Mesenchymal stem cell (in vitro differentiated cells and primary cell): ENCODE results near the gene TSPAN13.

Experiments
- DNase-seq: peaks from one replicate; pipeline ENCODE4 v3.0.0-alpha.2; 2013
- H2AFZ ChIP-seq: one replicate; pipeline ENCODE4 v1.6.1; 2013; ENCODE audit warnings: low read depth, mild to moderate bottlenecking, control low read depth, inconsistent platforms, low read length, moderate library complexity
- H2AK5ac ChIP-seq: 2 replicates; pipeline ENCODE4 v1.6.1; 2013; ENCODE audit warnings: low read length, moderate library complexity, mild to moderate bottlenecking, inconsistent platforms; ENCODE audit not compliant: severe bottlenecking
- H2BK120ac ChIP-seq: one replicate; pipeline ENCODE4 v1.6.1; 2013; ENCODE audit warnings: low read depth, mild to moderate bottlenecking, inconsistent platforms, low read length, moderate library complexity
- H2BK12ac ChIP-seq, 2 experiments: one replicate each; pipeline ENCODE4 v1.6.1; 2013; ENCODE audit warnings: inconsistent platforms in 2 of 2, low read length in 2 of 2, mild to moderate bottlenecking in 2 of 2, moderate library complexity in 2 of 2, control low read depth in 1 of 2
- H2BK15ac ChIP-seq: one replicate; pipeline ENCODE4 v1.6.1; 2013; ENCODE audit warnings: mild to moderate bottlenecking, low read depth, inconsistent platforms; ENCODE audit not compliant: poor library complexity, severe bottlenecking
- H2BK5ac ChIP-seq: 2 replicates; pipeline ENCODE4 v1.6.1; 2013; ENCODE audit warnings: low read depth, mild to moderate bottlenecking, low read length, control low read depth, inconsistent platforms; ENCODE audit not compliant: poor library complexity, severe bottlenecking
- H3K14ac ChIP-seq, 2 experiments: one replicate each; pipeline ENCODE4 v1.6.1; 2013; ENCODE audit warnings: inconsistent platforms in 2 of 2, low read length in 2 of 2, control low read depth in 1 of 2, mild to moderate bottlenecking in 1 of 2, moderate library complexity in 1 of 2
- H3K18ac ChIP-seq, 2 experiments: one replicate each; pipeline ENCODE4 v1.6.1; 2013; ENCODE audit warnings: inconsistent platforms in 2 of 2, low read length in 2 of 2, control low read depth in 1 of 2, low read depth in 1 of 2, mild to moderate bottlenecking in 1 of 2
- H3K23ac ChIP-seq, 2 experiments: one replicate each; pipeline ENCODE4 v1.6.1; 2013; ENCODE audit warnings: inconsistent platforms in 2 of 2, low read length in 2 of 2, mild to moderate bottlenecking in 2 of 2, moderate library complexity in 2 of 2, control low read depth in 1 of 2
- H3K27ac ChIP-seq: 2 replicates; pipeline ENCODE4 v1.5.1; 2013; ENCODE audit warnings: mild to moderate bottlenecking, moderate library complexity, low read length, control low read depth, inconsistent platforms; ENCODE audit not compliant: poor library complexity, severe bottlenecking
- H3K27me3 ChIP-seq, 2 experiments: 2 replicates each; pipeline versions ENCODE4 v1.6.1 to v1.7.0; 2013; ENCODE audit warnings: low read length in 2 of 2, mild to moderate bottlenecking in 2 of 2, moderate library complexity in 2 of 2, control low read depth in 1 of 2, inconsistent platforms in 1 of 2; ENCODE audit not compliant: control insufficient read depth in 1 of 2, insufficient read depth in 1 of 2
- H3K36me3 ChIP-seq, 2 experiments: 2 replicates each; pipeline versions ENCODE4 v1.6.1 to v1.7.0; 2013; ENCODE audit warnings: low read length in 2 of 2, control low read depth in 1 of 2, inconsistent platforms in 1 of 2, low read depth in 1 of 2, mild to moderate bottlenecking in 1 of 2; ENCODE audit not compliant: insufficient read depth in 2 of 2, control insufficient read depth in 1 of 2
- H3K4ac ChIP-seq, 2 experiments: one replicate each; pipeline ENCODE4 v1.6.1; 2013; ENCODE audit warnings: inconsistent platforms in 2 of 2, low read length in 2 of 2, mild to moderate bottlenecking in 2 of 2, moderate library complexity in 2 of 2, control low read depth in 1 of 2, low read depth in 1 of 2
- H3K4me1 ChIP-seq: 2 replicates; pipeline ENCODE4 v1.6.1; 2013; ENCODE audit warnings: low read depth, low read length, control low read depth; ENCODE audit not compliant: control insufficient read depth, insufficient read depth
- H3K4me2 ChIP-seq: 2 replicates; pipeline ENCODE4 v1.6.1; 2013; ENCODE audit warnings: low read length, mild to moderate bottlenecking, inconsistent platforms; ENCODE audit not compliant: poor library complexity, severe bottlenecking
- H3K4me3 ChIP-seq, 2 experiments: 2 replicates each; pipeline versions ENCODE4 v1.5.1 to v1.7.0; 2013; ENCODE audit warnings: low read length in 2 of 2, mild to moderate bottlenecking in 2 of 2, control low read depth in 1 of 2, low read depth in 1 of 2; ENCODE audit not compliant: insufficient read depth in 1 of 2
- H3K79me1 ChIP-seq: replicated peaks from 2 replicates; pipeline ENCODE4 v1.6.1; 2013; ENCODE audit warnings: mild to moderate bottlenecking, control low read depth, low read length, inconsistent platforms; ENCODE audit not compliant: poor library complexity, severe bottlenecking
- H3K9ac ChIP-seq: 2 replicates; pipeline ENCODE4 v1.7.0; 2013; ENCODE audit warnings: mild to moderate bottlenecking, low read length, moderate library complexity
- H3K9me3 ChIP-seq: 2 replicates; pipeline ENCODE4 v1.7.0; 2013; ENCODE audit warnings: mild to moderate bottlenecking, low read length; ENCODE audit not compliant: control insufficient read depth
- H4K8ac ChIP-seq: one replicate; pipeline ENCODE4 v1.6.1; 2013; ENCODE audit warnings: inconsistent platforms, mild to moderate bottlenecking, low read length, moderate library complexity
- H4K91ac ChIP-seq: one replicate; pipeline ENCODE4 v1.6.1; 2013; ENCODE audit warnings: mild to moderate bottlenecking, low read length, inconsistent platforms
- WGBS: methylation state at CpG from one replicate; pipeline ENCODE4 v1.1.7; 2013; ENCODE audit warnings: mixed read lengths; 5-methylcytosine and 5-hydroxymethylcytosine counted together

Gene TSPAN13

DNA sequence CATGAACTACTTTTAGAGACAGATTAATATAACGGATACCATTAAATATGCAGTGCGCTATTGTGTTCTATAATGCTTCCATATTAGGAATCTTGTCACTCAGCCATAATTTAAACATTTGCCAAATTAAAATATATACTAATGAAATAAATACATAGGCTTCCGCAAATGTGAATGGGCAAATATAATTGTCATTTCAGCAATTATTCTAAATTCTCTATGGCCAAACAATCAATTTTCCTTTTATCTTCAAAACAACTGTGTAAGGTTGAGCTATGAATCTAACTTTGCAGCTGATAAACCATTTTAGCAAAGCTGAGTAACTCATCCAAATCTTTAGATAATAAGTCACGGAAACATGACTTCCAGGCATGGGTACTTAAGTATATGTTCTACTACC, 20.7 kb upstream of the TSPAN13 start:
- H4K8ac ChIP-seq: no peak overlapping the region
- H3K9ac ChIP-seq: no peak overlapping the region
- H3K4me1 ChIP-seq: peaks cover 2% of the 10 kb centered on the region
- H2AK5ac ChIP-seq: no peak overlapping the region
- H3K9me3 ChIP-seq: no peaks in the 10 kb centered on the region
- H3K36me3 ChIP-seq: no peaks in the 10 kb centered on the region
- no peak overlapping the region for H2AFZ ChIP-seq
- H3K79me1 ChIP-seq: no peaks in the 10 kb centered on the region
- 67% methylated on average over 1 of the region's 4 CpGs for WGBS
- no peak overlapping the region for H2BK12ac ChIP-seq
- H3K4ac ChIP-seq: no peak overlapping the region
- H3K23ac ChIP-seq: no peak overlapping the region
- H4K91ac ChIP-seq: no peak overlapping the region
- H3K27me3 ChIP-seq: no peaks in the 10 kb centered on the region
- H2BK120ac ChIP-seq: no peak overlapping the region
- H3K18ac ChIP-seq: no peak overlapping the region
- DNase-seq: no peak
- H3K27ac ChIP-seq: no peak overlapping the region
- H3K4me3 ChIP-seq: no peak overlapping the region
- no peak overlapping the region for H3K4me2 ChIP-seq
- H3K14ac ChIP-seq: no peak overlapping the region
- H2BK15ac ChIP-seq: no peak overlapping the region
- H2BK5ac ChIP-seq: no peak overlapping the region

DNA sequence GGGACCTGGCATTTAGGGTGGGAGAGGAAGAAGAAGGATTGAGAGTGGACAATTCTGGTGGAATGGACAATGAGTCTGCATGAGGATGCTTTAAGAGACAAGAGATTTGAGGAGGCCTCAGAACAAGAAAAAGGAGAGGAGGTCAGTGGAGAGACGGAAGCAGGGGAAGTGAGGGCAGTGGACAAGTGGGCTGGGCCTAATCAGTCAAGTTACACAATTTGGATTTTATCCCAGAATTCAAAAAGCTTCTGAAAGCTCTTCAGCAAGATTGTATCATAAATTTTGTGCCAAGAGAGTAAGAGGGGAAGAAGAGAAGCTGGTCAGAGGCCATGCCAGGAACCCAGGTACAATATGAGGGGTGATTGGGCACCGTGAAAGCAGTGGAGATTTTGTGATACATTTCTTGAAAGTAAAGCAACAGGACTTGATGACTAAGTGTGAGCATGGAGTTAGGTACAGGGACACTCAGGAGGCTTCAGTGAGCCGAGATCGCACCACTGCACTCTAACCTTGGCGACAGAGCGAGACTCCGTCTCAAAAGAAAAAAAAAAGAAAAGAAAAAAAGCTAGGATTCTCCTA, 19.3 kb upstream of the TSPAN13 start:
- Histone ChIP-seq H3K9me3 (no peaks in the 10 kb centered on the region), H3K27ac (no peak overlapping the region), H3K36me3 (no peaks in the 10 kb centered on the region), H3K14ac (no peak overlapping the region), H2BK120ac (no peak overlapping the region), H2AK5ac (no peak overlapping the region), H3K4me1 (no peaks in the 10 kb centered on the region), H3K27me3 (no peaks in the 10 kb centered on the region), H4K8ac (peak overlapping the region; percentile 23), H3K4me2 (no peak overlapping the region), H3K9ac (no peak overlapping the region), H2BK12ac (no peak overlapping the region), H3K4me3 (no peak overlapping the region), H2BK15ac (no peak overlapping the region), H2BK5ac (no peak overlapping the region), H3K4ac (no peak overlapping the region), H4K91ac (no peak overlapping the region), H2AFZ (no peak overlapping the region), H3K23ac (no peak overlapping the region), H3K18ac (no peak overlapping the region), H3K79me1 (no peaks in the 10 kb centered on the region)
- WGBS: 87% methylated on average over 6 of the region's 7 CpGs
- no peak for DNase-seq

DNA sequence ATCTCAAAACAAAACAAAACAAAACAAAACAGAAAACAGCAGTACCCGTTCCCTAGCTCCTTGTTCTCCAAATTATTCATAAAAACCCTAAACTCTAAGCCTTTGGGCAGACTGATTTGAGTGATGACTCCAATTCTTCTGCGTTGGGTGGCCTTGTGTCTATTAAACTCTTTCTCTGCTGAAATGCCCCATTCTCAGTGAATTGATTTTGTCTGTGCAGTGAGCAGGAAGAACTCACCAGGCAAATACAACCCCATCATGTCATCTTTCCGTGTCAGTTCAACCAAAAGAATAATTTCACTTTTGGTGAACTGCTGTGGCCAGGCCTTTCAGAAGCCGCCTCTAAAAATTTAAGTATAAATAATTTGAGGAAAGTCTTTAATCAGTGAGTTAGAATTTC, 18.5 kb upstream of the TSPAN13 start:
- Histone ChIP-seq H3K9ac (no peak overlapping the region), H3K4me2 (no peak overlapping the region), H3K36me3 (no peaks in the 10 kb centered on the region), H4K91ac (no peak overlapping the region), H3K9me3 (no peaks in the 10 kb centered on the region), H4K8ac (no peak overlapping the region), H3K4me3 (no peak overlapping the region), H2AK5ac (no peak overlapping the region), H3K27me3 (no peaks in the 10 kb centered on the region), H3K79me1 (no peaks in the 10 kb centered on the region), H3K23ac (no peak overlapping the region), H2AFZ (no peak overlapping the region), H3K18ac (peak overlapping the region in 1 of 2 experiments; percentile 12), H2BK15ac (no peak overlapping the region), H2BK5ac (no peak overlapping the region), H3K4me1 (no peaks in the 10 kb centered on the region), H2BK120ac (no peak overlapping the region), H2BK12ac (no peak overlapping the region), H3K14ac (no peak overlapping the region), H3K27ac (no peak overlapping the region), H3K4ac (no peak overlapping the region)
- DNase-seq: no peak
- WGBS: 89% methylated on average over 2 of the region's 4 CpGs

DNA sequence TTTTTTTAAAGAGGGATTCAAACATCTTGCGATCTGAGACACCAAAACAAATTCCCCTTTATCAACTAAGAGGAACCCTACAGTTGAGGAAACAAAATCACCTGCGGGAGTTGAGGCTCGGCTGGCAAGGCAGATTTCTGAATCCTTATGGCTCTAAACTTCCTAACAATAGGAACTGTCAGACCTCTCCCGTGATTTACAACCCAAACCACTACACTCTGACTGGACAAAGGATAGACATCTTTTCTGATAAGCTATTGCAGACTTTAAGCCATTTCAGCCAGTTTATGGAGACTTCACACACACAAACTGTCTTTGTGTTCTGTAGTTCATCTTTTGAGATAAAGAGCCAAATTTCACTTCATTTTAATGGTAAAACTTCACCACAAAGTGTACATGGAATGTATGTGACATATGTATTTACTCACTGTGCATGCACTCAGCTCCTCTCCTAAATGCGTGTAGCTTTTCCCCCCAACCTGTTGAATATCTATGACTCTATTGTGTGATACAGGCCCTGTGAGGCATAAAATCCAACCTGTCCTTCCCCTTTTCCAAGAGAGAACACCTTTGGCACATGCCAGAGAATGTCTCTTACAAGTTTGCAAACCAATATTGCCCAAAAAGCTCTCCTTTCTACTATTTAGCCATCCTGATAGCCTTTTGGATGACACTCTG, 15.4 kb upstream of the TSPAN13 start:
- H4K91ac ChIP-seq: no peak overlapping the region
- no peak overlapping the region for H3K27ac ChIP-seq
- H3K4ac ChIP-seq: no peak overlapping the region
- H3K4me3 ChIP-seq: no peak overlapping the region
- H3K18ac ChIP-seq: peak overlapping the region in 1 of 2 experiments; percentile 34
- no peaks in the 10 kb centered on the region for H3K27me3 ChIP-seq
- H2AFZ ChIP-seq: no peak overlapping the region
- no peak overlapping the region for H3K4me2 ChIP-seq
- DNase-seq: no peak
- H2BK5ac ChIP-seq: no peak overlapping the region
- H3K36me3 ChIP-seq: no peaks in the 10 kb centered on the region
- H2AK5ac ChIP-seq: no peak overlapping the region
- H3K9me3 ChIP-seq: no peaks in the 10 kb centered on the region
- H2BK15ac ChIP-seq: no peak overlapping the region
- H3K79me1 ChIP-seq: no peaks in the 10 kb centered on the region
- no peak overlapping the region for H4K8ac ChIP-seq
- no peak overlapping the region for H2BK120ac ChIP-seq
- no peak overlapping the region for H3K9ac ChIP-seq
- H3K14ac ChIP-seq: no peak overlapping the region
- no peak overlapping the region for H2BK12ac ChIP-seq
- H3K23ac ChIP-seq: no peak overlapping the region
- WGBS: 93% methylated on average over 5 of the region's 5 CpGs
- H3K4me1 ChIP-seq: no peaks in the 10 kb centered on the region
